GM23338 (cell line): ENCODE measurements around the gene PRKD1.

Experiments used
- CREB1 ChIP-seq: fragments of 250-450 bp; sonication (Bioruptor Pico); IDR thresholded peaks from 2 replicates; pipeline ENCODE4 v1.5.0; 2020; ENCODE audit warnings: low read depth, mild to moderate bottlenecking, moderate library complexity
- CTCF ChIP-seq, 2 experiments: fragments of 200-600 bp in 1 of 2; sonication (generic) in 1 of 2; conservative IDR thresholded peaks; 2 replicates each; pipeline versions ENCODE4 v1.5.1 to v1.6.1; 2016 to 2017; ENCODE audit warnings: antibody characterized with exemption in 2 of 2, low read depth in 2 of 2, mild to moderate bottlenecking in 2 of 2, moderate library complexity in 1 of 2
- EZH2 ChIP-seq: fragments of 200-600 bp; sonication (generic); IDR thresholded peaks from one replicate; pipeline ENCODE4 v1.8.0; 2017; ENCODE audit warnings: antibody characterized with exemption, mild to moderate bottlenecking, low read depth; ENCODE audit not compliant: unreplicated experiment
- EZH2phosphoT487 ChIP-seq: fragments of 200-600 bp; sonication (generic); IDR thresholded peaks from one replicate; pipeline ENCODE4 v1.8.1; 2018; ENCODE audit warnings: antibody characterized with exemption; ENCODE audit not compliant: unreplicated experiment
- JUNB ChIP-seq: IDR thresholded peaks from one replicate; pipeline ENCODE4 v1.6.1; 2016; ENCODE audit warnings: antibody characterized with exemption; ENCODE audit not compliant: unreplicated experiment
- POLR2AphosphoS5 ChIP-seq: IDR thresholded peaks from 2 replicates; pipeline ENCODE4 v1.6.1; 2016; ENCODE audit warnings: antibody characterized with exemption, low read depth
- REST ChIP-seq: IDR thresholded peaks from one replicate; pipeline ENCODE4 v1.6.1; 2018; ENCODE audit warnings: antibody characterized with exemption; ENCODE audit not compliant: unreplicated experiment
- ZNF114 ChIP-seq: fragments of 250-450 bp; sonication (Bioruptor Pico); IDR thresholded peaks from 2 replicates; pipeline ENCODE4 v1.5.0; 2020; ENCODE audit warnings: mild to moderate bottlenecking, moderate library complexity
- TF ChIP-seq, protein P1 (sequence below): IDR thresholded peaks from 2 replicates; pipeline ENCODE4 v1.6.1; 2016; ENCODE audit warnings: antibody characterized with exemption
- TF ChIP-seq, protein P2 (sequence below): fragments of 250-450 bp; sonication (Bioruptor Pico); IDR thresholded peaks from 2 replicates; pipeline ENCODE4 v1.5.0; 2020; ENCODE audit warnings: mild to moderate bottlenecking, moderate library complexity

DNA sequence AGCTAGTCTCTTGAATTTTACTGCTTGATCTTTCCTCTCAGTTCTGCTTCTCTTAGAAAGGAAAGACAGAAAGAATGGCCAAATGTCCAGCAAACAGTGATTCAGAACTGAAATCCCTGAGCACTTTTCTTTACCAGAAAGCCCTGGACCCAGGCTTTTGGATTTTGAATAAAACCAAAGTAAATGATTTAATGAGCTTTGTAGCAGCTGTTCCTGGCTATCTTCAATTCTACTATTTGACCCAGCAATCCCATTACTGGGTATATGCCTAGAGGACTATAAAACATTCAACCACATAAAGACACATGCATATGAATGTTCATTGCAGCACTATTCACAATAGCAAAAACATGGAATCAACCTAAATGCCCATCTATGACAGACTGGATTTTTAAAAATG lies 187.2 kb downstream of the PRKD1 start:
- TF ChIP-seq CTCF (conservative IDR thresholded peaks at IDR 0.05; ENCODE audit: low read depth in 2 of 2) = no peak
- no peak for TF ChIP-seq REST
- no peak for TF ChIP-seq CREB1 (CRISPR knock-in tag)
- no peak for TF ChIP-seq EZH2
- TF ChIP-seq JUNB = no peak
- TF ChIP-seq EZH2phosphoT487 = no peak
- TF ChIP-seq ZNF114 = no peak
- TF ChIP-seq POLR2AphosphoS5 = no peak
- TF ChIP-seq, protein P1, sequence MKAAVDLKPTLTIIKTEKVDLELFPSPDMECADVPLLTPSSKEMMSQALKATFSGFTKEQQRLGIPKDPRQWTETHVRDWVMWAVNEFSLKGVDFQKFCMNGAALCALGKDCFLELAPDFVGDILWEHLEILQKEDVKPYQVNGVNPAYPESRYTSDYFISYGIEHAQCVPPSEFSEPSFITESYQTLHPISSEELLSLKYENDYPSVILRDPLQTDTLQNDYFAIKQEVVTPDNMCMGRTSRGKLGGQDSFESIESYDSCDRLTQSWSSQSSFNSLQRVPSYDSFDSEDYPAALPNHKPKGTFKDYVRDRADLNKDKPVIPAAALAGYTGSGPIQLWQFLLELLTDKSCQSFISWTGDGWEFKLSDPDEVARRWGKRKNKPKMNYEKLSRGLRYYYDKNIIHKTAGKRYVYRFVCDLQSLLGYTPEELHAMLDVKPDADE = no peak
- TF ChIP-seq, protein P2, sequence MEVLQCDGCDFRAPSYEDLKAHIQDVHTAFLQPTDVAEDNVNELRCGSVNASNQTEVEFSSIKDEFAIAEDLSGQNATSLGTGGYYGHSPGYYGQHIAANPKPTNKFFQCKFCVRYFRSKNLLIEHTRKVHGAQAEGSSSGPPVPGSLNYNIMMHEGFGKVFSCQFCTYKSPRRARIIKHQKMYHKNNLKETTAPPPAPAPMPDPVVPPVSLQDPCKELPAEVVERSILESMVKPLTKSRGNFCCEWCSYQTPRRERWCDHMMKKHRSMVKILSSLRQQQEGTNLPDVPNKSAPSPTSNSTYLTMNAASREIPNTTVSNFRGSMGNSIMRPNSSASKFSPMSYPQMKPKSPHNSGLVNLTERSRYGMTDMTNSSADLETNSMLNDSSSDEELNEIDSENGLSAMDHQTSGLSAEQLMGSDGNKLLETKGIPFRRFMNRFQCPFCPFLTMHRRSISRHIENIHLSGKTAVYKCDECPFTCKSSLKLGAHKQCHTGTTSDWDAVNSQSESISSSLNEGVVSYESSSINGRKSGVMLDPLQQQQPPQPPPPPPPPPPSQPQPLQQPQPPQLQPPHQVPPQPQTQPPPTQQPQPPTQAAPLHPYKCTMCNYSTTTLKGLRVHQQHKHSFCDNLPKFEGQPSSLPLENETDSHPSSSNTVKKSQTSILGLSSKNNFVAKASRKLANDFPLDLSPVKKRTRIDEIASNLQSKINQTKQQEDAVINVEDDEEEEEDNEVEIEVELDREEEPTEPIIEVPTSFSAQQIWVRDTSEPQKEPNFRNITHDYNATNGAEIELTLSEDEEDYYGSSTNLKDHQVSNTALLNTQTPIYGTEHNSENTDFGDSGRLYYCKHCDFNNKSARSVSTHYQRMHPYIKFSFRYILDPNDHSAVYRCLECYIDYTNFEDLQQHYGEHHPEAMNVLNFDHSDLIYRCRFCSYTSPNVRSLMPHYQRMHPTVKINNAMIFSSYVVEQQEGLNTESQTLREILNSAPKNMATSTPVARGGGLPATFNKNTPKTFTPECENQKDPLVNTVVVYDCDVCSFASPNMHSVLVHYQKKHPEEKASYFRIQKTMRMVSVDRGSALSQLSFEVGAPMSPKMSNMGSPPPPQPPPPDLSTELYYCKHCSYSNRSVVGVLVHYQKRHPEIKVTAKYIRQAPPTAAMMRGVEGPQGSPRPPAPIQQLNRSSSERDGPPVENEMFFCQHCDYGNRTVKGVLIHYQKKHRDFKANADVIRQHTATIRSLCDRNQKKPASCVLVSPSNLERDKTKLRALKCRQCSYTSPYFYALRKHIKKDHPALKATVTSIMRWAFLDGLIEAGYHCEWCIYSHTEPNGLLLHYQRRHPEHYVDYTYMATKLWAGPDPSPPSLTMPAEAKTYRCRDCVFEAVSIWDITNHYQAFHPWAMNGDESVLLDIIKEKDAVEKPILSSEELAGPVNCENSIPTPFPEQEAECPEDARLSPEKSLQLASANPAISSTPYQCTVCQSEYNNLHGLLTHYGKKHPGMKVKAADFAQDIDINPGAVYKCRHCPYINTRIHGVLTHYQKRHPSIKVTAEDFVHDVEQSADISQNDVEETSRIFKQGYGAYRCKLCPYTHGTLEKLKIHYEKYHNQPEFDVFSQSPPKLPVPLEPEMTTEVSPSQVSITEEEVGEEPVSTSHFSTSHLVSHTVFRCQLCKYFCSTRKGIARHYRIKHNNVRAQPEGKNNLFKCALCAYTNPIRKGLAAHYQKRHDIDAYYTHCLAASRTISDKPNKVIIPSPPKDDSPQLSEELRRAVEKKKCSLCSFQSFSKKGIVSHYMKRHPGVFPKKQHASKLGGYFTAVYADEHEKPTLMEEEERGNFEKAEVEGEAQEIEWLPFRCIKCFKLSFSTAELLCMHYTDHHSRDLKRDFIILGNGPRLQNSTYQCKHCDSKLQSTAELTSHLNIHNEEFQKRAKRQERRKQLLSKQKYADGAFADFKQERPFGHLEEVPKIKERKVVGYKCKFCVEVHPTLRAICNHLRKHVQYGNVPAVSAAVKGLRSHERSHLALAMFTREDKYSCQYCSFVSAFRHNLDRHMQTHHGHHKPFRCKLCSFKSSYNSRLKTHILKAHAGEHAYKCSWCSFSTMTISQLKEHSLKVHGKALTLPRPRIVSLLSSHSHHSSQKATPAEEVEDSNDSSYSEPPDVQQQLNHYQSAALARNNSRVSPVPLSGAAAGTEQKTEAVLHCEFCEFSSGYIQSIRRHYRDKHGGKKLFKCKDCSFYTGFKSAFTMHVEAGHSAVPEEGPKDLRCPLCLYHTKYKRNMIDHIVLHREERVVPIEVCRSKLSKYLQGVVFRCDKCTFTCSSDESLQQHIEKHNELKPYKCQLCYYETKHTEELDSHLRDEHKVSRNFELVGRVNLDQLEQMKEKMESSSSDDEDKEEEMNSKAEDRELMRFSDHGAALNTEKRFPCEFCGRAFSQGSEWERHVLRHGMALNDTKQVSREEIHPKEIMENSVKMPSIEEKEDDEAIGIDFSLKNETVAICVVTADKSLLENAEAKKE = no peak
